NCI-H1694 treated with DMSO at 0.1 percent for 48 hours (cell line): ENCODE data around the gene UST.

Source experiments
- DNase-seq: peaks from one replicate; lab custom pipeline; 2025; lab: John Stamatoyannopoulos, UW

UST gene

DNA sequence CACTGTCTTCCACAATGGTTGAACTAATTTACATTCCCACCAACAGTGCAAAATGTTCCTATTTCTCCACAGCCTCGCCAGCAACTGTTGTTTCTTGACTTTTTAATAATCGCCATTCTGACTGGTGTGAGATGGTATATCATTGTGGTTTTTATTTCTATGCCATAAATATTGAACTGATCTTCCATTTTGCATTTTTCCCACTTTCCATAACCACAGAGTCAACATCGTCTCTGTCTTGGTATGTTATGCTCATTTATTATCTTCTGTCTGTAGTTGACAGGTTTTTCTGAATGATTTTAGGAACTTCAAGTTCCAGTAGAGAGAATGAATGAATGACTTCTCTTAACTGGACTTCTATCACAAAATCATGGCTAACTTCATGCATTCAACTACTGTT is 259.8 kb downstream of the UST start:
- DNase-seq, result no peak

GRCh38 chr6:149007846-149008245 is 261.0 kb downstream of the UST start:
- no peak for DNase-seq

DNA sequence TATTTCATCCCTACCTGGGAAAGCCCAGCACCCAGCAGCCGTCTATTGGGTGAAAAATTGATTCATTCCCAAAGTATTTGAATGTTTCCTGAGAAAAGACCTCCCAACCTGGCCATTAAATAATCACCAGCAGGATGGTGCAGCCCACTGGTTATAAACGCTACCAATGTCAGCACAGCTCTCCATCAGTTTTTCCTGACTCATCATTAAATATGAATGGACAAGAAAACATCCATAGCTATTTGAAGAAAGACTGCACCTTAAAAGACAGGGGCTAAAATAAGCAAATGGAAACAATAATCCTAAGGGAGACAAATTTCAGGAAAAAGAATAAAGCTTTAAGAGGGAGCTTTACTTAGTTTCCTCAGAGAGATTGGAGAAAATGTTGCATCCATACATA is 261.9 kb downstream of the UST start:
- no peak for DNase-seq

GRCh38 chr6:149012040-149012545 is 265.3 kb downstream of the UST start:
- DNase-seq, result no peak

DNA sequence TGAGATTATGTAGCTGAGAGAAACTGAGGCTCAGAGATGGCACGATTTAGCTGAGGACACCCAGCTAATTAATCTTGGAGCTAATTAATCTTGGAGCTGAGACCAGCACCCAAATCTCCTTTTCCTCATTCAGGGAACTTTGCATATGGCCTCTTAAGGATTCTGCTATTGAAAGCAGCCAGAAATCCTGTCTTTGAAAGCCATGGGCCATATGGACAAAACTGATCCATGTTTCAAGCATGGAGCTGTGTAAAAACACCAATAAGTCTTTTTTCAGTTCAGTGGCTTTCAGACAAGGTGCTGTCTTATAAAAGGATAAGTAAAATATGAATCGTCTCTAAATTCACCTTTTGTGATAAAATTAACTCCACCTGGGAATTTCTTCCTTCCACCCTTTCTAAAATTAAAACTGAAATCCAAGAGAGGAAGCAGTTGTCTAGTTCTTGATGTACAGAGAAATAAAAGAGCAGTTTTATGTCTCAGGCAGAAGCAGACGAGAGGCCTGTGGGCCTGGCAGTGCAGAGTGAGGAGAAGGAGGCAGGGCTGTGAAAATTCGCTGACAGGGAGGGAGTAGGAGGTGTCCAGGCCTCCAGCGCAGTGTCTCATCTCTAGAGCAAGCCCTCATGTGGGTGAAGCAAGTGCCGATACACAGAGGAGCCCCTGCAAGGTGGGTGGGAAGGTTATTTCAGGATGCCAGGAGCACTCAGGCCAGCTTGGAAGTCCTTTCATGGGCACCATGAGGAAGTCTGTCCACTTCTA is 266.9 kb downstream of the UST start:
- DNase-seq, result no peak

DNA sequence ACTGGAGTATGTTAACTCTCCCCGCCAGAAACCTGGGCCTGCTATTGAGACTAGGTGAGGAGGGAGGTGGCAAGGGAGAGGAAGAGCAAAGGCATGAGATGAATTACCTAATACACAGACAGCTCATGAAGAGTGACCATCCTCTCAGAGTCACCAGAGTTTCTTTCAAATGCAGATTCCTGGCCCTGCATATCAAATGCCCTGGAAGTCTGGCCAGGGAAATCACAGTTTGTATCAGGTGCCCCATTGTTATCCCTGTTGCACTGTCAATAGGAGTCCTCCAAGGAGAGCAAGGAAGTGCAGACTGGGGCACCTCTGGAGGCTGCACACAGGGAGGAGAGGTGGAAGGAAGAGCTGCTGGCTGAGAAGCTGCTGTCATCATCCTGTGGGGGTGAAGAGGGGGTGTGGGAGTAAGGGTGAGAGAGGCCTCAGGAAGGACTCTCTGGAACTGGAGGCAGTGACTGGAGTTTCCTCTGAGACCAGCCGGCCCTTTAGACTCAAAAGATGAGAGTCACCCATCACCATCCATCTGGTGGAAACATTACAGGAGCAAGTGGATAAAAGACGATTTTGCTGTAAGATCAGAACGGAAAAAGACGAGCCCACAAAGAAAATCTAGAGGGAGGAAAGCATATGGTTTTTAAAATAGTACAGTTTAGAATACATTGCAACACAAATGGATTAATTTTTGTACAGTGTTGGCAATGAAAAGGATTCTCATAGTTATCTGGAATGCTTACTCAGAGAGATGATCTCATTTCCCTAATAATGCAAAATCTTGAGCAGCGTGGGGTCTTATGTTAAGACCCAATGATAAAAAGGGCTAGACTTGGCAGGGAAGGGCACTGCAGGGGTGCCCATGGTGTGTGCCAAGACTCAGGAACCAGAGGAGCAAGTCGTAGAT is 268.1 kb downstream of the UST start:
- no peak for DNase-seq

DNA sequence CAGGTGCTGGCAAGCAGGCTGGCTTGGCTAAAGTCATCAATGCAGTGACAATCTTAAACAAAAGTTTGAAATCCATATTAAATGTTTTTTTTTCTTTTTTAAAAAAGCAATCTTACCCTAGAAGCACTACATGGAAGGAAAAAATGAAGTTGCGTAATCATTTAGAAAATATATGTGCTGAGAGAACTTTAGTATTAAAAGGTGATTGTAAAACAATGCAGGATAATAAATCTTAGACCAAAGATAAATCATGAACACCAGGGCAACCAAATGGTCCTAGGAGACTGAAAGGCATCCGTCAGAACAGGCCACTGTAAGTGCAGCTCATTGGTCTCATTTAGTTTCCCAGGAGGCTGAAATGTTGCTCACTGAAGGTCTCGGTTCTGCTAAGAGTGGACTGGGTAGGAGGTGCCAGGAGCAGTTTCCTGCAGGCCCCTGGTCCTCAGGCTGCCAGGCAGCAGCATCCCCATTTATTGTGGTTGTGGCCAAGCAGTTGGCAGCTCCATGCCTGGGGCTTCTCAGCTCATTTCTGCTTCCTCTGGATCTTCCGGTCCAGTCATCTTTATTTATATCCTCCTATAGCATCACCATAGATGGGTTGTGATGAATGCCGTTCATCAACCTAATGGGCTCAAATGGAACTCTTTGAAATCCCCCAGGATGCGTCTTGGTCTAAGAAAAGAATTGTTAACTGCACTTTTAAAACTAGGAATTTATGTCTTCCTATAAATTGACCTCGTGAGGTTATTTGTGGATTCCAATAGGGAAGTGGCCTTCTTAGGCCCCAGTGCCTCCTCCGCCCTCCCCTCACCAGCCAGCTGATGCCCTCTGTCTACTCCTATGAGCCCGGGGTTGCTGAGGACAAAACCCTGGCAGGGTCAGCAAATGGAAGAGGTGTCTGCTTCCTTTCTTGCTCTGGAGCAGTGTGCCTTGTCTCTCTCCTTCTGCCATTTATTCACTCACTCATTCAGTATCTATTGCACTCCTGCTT is 269.0 kb downstream of the UST start:
- no peak for DNase-seq

GRCh38 chr6:149016716-149017115 is 269.9 kb downstream of the UST start:
- no peak for DNase-seq

DNA sequence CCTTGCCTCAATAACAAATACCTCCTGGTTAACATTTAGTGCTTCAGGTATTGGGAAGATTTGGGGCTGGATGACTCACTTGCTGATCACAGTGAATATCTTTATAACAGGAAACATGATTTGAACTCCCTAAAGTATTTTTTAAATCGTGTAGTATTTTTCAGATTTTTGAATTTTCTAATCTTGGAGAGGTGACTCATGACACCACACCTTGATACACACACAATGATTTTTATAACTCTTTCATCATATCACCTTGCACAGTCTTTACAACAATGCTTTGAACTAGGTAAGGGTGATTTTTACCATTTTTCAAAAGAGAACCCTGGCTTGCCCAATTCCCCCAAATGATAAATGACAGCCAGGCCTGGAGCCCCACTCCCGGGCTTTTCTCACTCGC is 273.5 kb downstream of the UST start:
- DNase-seq, result no peak

DNA sequence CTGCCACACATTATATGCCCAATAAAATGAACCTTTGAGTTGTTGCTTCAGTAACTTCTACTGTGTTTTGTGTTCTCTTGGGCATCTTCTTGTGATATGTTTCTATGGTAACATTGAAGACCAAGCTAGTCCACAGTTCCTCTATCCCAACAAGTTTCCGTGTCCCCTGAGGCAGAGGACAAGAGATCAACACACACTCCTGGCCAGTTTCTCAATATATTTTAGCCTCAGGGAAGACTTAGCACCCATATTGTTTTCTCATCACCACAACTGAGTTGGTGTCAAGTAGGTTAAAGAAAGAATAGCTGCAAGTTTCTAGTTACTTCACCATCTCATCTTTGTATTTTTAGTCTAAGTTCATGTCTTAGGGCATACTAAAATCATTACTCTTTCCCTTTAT is 277.5 kb downstream of the UST start:
- DNase-seq, result no peak

GRCh38 chr6:149025061-149025460 is 278.2 kb downstream of the UST start:
- no peak for DNase-seq

DNA sequence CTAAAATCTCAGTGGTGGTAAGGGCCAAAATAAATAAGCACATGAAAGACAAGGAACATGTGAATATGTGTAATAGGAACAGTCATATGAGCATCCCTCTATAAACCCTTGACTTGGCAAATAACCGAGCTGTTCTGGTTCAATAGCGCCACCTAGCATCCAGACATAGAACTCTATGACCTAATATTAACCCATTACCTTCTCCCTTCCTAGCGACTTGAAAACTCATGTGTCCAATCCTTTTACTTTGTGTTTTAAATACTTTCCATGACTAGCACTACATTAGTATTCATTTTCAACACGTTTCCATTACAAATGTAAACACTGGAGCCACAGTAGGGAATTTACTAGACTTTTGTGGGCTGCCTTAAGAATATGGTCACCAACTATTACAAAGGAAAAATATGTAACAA is 279.7 kb downstream of the UST start:
- peak; percentile 3 for DNase-seq

DNA sequence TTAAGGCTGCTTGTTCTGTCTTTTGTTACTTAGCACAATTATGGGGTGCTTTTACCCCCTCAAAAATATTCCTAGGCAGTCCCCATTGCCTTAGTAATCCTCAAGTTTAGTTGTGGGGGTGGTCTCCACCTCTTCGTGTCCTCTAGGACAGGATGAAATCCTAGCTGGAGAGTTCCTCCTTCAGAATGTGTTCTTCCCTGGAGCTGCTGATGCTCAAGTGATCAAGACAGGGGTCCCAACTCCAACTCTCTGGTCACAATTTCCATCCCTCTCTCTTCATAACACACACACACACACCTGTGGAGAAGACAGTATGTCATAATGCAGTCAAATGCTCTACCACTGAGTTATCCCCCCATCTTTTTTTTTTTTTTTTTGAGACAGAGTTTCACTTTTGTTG is 280.7 kb downstream of the UST start:
- DNase-seq, result no peak

- DNase-seq, result peak; percentile 74
These were observed 282.1 kb downstream of the UST start for GRCh38 chr6:149028767-149029405.

- DNase-seq, result no peak
These were observed 284.5 kb downstream of the UST start for GRCh38 chr6:149031201-149031858.

GRCh38 chr6:149031859-149032598 is 285.2 kb downstream of the UST start:
- DNase-seq, result no peak

GRCh38 chr6:149032599-149033405 is 286.0 kb downstream of the UST start:
- DNase-seq, result no peak

DNA sequence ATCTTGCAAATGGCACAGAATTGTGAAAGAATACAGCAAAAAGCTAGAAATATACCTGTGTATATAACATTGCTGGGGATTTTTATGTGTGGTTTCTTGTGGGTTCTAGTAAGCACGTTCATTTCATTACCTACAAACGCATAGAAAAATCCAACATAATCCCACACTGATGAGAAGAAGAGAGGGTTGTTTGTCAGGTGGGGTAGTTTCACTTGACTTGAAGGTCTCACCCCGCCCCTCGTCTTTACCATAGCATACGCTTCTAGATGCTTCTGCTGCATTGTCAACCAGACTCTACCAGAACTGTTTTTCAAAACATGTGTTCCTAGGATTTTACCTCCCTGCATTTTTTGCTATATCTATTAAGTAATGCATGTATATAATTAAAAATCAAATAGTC is 286.6 kb downstream of the UST start:
- no peak for DNase-seq

GRCh38 chr6:149035766-149036165 is 288.9 kb downstream of the UST start:
- DNase-seq, result no peak
